Activated CD4-positive, alpha-beta T cell treated with anti-CD3 and anti-CD28 coated beads, Interleukin-2, amount 10 ng/mL, durations not matched to agents 24 days and 14 days (primary cell): ENCODE data around the gene C1orf74. TPM values are rescaled to one million over a fixed set of nuclear protein-coding genes. Genes with fewer than 3 reads are reported as not detected.

ENCODE experiments used
- DNase-seq: peaks from one replicate; pipeline ENCODE4 v3.0.0; 2022
- H3K27ac Mint-ChIP-seq: one replicate; pipeline ENCODE4 v1.8.0; 2022; ENCODE audit warnings: mild to moderate bottlenecking, mixed read lengths
- H3K27me3 Mint-ChIP-seq: one replicate; pipeline ENCODE4 v1.8.0; 2022; ENCODE audit warnings: mixed read lengths
- H3K36me3 Mint-ChIP-seq: one replicate; pipeline ENCODE4 v1.8.0; 2022; ENCODE audit warnings: low read depth, mild to moderate bottlenecking, mixed read lengths
- H3K4me1 Mint-ChIP-seq: one replicate; pipeline ENCODE4 v1.8.0; 2021; ENCODE audit warnings: mixed read lengths
- H3K4me3 Mint-ChIP-seq: one replicate; pipeline ENCODE4 v1.8.0; 2022; ENCODE audit warnings: mild to moderate bottlenecking, moderate library complexity, mixed read lengths
- H3K9me3 Mint-ChIP-seq: one replicate; pipeline ENCODE4 v1.8.0; 2021; ENCODE audit warnings: mixed read lengths
- intact Hi-C: fragments of 100-400 bp; cut with micrococcal nuclease; formaldehyde crosslinking; loops from one replicate; pipeline ENCODE4 v1.15.1; 2023
- total RNA-seq: library from RNA; stranded (reverse); gene quantifications from 2 replicates; pipeline ENCODE4 v1.2.3, GENCODE V29; 2022

Gene C1orf74
- total RNA-seq, 1 donor from 2014 or later, result 2.4 TPM

DNA sequence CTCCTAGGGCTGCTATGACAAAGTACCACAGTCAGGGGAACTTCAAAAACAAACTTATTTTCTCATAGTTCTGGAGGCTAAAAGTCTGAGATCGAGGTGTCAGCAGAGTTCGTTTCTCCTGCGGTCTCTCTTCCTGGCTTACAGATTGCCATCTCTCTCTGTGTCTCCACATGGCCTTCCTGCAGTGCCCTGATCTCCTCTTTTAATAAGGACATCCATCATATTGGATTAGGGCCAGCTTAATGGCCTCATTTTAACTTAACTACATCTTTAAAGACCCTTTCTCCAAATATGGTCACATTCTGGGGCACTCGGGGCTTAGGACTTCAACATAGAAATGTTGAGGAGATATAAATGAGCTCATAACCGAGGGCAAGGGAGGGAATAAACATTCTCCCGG, 12.2 kb downstream of the C1orf74 start:
- no peak overlapping the region for H3K4me3 Mint-ChIP-seq
- peaks cover 36% of the 10 kb centered on the region for H3K36me3 Mint-ChIP-seq
- DNase-seq, result no peak
- H3K27ac Mint-ChIP-seq, result no peak overlapping the region
- H3K4me1 Mint-ChIP-seq, result peaks cover 43% of the 10 kb centered on the region
- intact Hi-C loops, result no loop called here
- H3K27me3 Mint-ChIP-seq, result no peaks in the 10 kb centered on the region
- no peaks in the 10 kb centered on the region for H3K9me3 Mint-ChIP-seq

DNA sequence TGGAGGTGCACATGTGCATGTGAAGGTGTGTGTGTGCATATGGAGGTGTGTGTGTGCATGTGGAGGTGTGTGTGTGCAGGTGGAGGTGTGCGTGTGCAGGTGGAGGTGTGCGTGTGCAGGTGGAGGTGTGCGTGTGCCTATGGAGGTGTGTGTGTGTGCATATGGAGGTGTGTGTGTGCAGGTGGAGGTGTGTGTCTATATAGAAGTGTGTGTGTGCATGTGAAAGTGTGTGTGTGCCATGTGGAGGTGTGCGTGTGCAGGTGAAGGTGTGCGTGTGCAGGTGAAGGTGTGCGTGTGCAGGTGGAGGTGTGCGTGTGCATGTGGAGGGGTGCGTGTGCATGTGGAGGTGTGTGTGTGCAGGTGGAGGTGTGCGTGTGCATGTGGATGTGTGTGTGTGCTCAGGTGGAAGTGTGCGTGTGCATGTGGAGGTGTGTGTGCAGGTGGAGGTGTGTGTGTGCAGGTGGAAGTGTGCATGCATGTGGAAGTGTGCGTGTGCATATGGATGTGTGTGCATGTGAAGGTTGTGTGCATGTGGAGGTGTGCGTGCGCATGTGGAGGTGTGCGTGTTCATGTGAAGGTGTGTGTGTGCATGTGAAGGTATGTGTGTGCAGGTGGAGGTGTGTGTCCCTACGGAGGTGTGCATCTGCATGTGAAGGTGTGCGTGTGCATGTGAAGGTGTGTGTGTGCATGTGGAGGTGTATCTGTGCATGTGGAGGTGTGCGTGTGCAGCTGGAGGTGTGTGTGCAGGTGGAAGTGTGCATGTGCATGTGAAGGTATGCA, 13.5 kb downstream of the C1orf74 start:
- intact Hi-C loops, result no loop called here
- no peak overlapping the region for H3K27ac Mint-ChIP-seq
- no peak overlapping the region for H3K4me3 Mint-ChIP-seq
- H3K4me1 Mint-ChIP-seq, result peaks cover 46% of the 10 kb centered on the region
- peaks cover 35% of the 10 kb centered on the region for H3K36me3 Mint-ChIP-seq
- no peak for DNase-seq
- no peaks in the 10 kb centered on the region for H3K9me3 Mint-ChIP-seq
- no peaks in the 10 kb centered on the region for H3K27me3 Mint-ChIP-seq

DNA sequence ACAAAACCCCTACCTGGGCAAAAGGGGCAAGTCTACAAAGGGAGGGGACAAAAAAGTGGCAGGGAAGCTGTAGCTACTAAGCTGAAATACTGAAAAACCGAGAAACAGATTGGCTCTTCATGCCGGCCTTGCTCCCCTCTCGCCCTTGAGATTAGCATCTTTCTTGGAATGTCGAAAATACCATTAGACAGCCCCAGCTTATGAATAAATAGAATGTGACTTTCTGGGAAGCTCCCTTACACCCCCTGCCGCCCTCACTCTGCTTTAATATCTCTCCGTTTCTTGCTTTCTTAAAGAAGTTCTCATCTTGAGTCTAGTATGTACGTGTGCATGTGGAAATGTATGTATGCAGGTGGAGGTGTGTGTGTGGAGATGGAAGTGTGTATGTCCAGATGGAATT, 14.4 kb downstream of the C1orf74 start:
- H3K27me3 Mint-ChIP-seq, result no peaks in the 10 kb centered on the region
- no peak overlapping the region for H3K4me3 Mint-ChIP-seq
- peaks cover 44% of the 10 kb centered on the region for H3K4me1 Mint-ChIP-seq
- H3K27ac Mint-ChIP-seq, result no peak overlapping the region
- peaks cover 33% of the 10 kb centered on the region for H3K36me3 Mint-ChIP-seq
- intact Hi-C loops, result loop anchor here (1.0 to 5.0 kb wide), 3 partner anchors 46 to 562 kb away; no protein-coding TSS in a partner anchor
- no peaks in the 10 kb centered on the region for H3K9me3 Mint-ChIP-seq
- DNase-seq, result no peak

DNA sequence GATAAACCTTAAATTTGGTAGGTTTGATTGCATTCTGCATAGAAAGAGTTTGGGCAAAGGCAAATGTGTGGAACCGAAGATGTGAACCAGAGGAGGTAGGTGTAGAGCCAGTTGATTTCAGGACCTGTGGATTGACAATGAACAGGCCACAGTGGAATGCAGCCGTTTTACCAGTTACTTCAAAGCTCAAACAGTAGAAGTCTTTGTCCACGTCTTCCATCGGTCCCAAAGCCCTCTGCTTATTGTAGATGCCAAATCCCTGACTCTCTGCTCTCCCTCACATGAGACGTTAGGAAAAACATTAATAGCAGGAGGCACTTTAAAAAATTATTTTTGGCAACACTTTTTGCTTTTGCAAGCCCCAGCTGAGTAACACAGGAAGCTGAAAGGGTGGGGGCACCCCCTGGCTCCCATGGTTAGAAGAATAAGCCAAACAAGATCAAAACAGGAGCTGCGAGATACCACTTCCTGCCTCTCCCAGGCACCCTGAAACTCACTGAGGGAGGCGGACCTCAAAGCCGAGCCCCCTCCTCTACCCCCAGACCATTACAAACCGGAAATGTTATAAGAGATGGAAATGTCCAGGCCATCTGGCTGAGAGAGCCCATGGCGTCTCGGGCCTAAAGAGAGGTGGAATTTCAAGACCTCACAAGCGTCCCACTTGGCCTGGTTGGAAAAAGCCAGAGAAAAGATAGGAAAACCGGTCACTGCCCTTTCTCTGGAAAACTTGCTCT, 15.0 kb downstream of the C1orf74 start:
- H3K36me3 Mint-ChIP-seq, result peaks cover 31% of the 10 kb centered on the region
- intact Hi-C loops, result loop anchor here (1.0 to 5.0 kb wide), 3 partner anchors 45 to 563 kb away; no protein-coding TSS in a partner anchor
- H3K4me3 Mint-ChIP-seq, result no peak overlapping the region
- no peaks in the 10 kb centered on the region for H3K9me3 Mint-ChIP-seq
- H3K27ac Mint-ChIP-seq, result no peak overlapping the region
- DNase-seq, result peak; percentile 93
- peaks cover 39% of the 10 kb centered on the region for H3K4me1 Mint-ChIP-seq
- no peaks in the 10 kb centered on the region for H3K27me3 Mint-ChIP-seq

DNA sequence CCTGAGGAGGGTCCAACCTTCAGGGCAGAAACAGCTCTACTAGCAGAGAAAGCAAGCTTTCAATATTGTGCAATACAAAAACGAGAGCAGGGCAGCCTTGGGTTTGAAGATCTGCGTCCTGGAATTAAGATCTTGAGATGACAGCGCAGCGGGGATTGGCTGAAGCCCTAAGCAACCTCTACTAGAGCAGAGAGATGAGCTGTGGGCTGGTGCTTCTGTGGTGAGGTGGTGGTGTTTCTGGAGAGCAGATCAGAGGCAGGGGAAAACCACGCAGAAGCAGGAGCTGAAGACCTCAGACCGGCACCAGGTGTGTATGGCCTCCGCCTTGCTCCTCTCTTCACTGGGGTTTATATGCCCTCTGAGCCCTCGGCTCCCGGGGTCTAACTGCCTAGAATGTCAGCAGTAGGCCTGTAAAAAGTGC, 16.0 kb downstream of the C1orf74 start:
- no peaks in the 10 kb centered on the region for H3K9me3 Mint-ChIP-seq
- peaks cover 43% of the 10 kb centered on the region for H3K4me1 Mint-ChIP-seq
- H3K27ac Mint-ChIP-seq, result no peak overlapping the region
- DNase-seq, result peak; percentile 96
- no peak overlapping the region for H3K4me3 Mint-ChIP-seq
- intact Hi-C loops, result loop anchor here (1.0 to 5.0 kb wide), 6 partner anchors 12 to 564 kb away; partner anchors contain the start of genes C1orf74, TRAF3IP3 and UTP25
- peaks cover 35% of the 10 kb centered on the region for H3K36me3 Mint-ChIP-seq
- no peaks in the 10 kb centered on the region for H3K27me3 Mint-ChIP-seq

DNA sequence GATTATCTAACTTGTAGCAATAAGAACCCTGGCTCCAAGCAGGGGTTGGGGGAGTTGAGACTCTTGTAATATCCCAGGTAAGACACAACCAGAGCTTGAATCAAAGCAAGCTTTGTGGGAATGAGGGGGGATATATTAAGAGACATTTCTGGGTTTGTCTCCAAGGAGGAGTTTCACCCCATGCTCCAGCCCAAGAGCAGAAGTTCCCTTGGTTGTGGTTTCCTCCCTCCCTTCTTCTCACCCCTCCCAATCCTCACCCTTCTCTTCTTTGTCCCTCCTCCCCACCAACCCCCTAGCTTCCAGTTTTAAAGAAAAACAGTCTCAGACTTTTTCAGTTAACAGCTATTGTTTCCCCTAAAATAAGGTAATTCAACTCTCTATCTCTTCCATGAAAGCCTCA, 16.7 kb downstream of the C1orf74 start:
- Mint-ChIP-seq H3K9me3 (no peaks in the 10 kb centered on the region), H3K36me3 (peaks cover 42% of the 10 kb centered on the region), H3K27ac (no peak overlapping the region), H3K27me3 (no peaks in the 10 kb centered on the region), H3K4me3 (no peak overlapping the region), H3K4me1 (peaks cover 50% of the 10 kb centered on the region)
- intact Hi-C loops, result loop anchor here (1.0 to 5.0 kb wide), 6 partner anchors 11 to 565 kb away; partner anchors contain the start of genes C1orf74, TRAF3IP3 and UTP25
- peak; percentile 70 for DNase-seq

DNA sequence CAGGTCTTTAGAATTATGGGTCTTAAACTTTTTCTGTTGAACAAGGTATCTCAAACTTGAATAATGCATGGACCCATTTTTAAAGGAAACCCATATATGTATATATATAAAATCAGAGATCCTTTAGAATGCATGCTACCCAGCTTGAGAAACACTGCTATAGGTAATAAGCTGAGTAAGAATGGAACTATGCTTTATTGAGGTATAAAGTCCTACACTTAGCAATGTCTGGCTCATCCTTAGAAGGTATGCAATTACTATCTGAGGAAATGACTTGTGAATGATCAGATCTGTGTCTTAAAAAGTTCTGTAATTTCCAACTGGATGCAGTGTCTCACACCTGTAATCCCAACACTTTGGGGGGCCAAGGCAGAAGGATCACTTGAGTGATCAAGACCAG, 17.3 kb downstream of the C1orf74 start:
- Mint-ChIP-seq H3K4me1 (peaks cover 56% of the 10 kb centered on the region), H3K27ac (peak overlapping the region; percentile 46), H3K27me3 (no peaks in the 10 kb centered on the region), H3K4me3 (no peak overlapping the region), H3K36me3 (peaks cover 48% of the 10 kb centered on the region), H3K9me3 (no peaks in the 10 kb centered on the region)
- DNase-seq, result no peak
- intact Hi-C loops, result loop anchor here (5.0 kb wide), 1 partner anchor 565 kb away; no protein-coding TSS in a partner anchor

DNA sequence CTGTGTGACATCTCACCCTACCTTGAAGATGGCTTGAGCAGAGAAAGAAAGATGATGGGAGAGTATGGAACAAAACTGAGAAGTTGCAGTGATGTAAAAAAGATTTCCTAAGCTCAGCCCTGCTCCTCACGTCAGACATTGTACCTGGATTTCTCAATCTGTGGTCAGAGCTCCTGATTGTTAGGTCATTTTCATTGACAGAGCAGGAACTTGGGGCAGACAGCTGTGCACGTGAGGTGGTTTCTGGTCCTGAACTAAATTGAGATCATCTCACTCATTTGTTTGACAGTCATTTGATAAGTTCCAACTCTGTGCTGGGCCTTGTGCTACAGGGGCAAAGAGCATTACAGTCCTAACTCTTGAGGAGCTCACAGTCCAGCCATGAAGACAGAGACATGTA, 18.3 kb downstream of the C1orf74 start:
- no peak for DNase-seq
- H3K4me1 Mint-ChIP-seq, result peaks cover 66% of the 10 kb centered on the region
- no peaks in the 10 kb centered on the region for H3K9me3 Mint-ChIP-seq
- H3K27me3 Mint-ChIP-seq, result no peaks in the 10 kb centered on the region
- no peak overlapping the region for H3K4me3 Mint-ChIP-seq
- H3K36me3 Mint-ChIP-seq, result peaks cover 58% of the 10 kb centered on the region
- intact Hi-C loops, result loop anchor here (5.0 kb wide), 1 partner anchor 566 kb away; no protein-coding TSS in a partner anchor
- H3K27ac Mint-ChIP-seq, result peak overlapping the region; percentile 82

DNA sequence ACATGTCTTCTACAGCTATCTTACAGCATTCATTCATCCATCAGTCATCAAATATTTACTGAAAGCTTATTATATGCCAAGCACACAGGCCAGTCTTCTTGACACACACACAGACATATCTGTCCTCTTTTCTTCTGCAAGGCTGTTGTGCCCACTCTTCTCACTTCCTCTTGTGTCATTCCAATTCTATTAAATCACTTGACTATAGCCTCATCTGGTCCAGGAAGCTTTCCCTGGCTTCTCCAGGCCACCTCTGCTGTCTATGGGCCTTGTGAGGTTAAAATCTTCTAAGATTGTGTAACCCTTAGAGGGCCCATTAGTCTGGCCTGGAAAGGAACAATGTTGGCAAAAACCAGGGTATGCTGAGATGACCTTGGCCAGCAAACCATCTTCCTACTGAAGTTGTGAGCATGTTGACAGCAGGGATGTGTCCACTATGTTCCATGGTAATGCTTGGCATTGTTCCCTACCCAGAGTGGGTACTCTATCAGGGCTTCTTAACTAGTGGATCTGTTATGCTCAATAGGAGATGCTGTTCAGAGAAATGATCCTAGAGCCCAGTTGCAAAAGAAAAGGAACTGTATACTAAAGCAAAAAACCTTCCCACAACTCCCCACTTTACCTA, 23.2 kb downstream of the C1orf74 start:
- Mint-ChIP-seq H3K4me1 (peaks cover 67% of the 10 kb centered on the region), H3K27ac (peak overlapping the region; percentile 83), H3K27me3 (no peaks in the 10 kb centered on the region), H3K4me3 (peak overlapping the region; percentile 66), H3K36me3 (peaks cover 91% of the 10 kb centered on the region), H3K9me3 (no peaks in the 10 kb centered on the region)
- DNase-seq, result no peak
- intact Hi-C loops, result no loop called here

DNA sequence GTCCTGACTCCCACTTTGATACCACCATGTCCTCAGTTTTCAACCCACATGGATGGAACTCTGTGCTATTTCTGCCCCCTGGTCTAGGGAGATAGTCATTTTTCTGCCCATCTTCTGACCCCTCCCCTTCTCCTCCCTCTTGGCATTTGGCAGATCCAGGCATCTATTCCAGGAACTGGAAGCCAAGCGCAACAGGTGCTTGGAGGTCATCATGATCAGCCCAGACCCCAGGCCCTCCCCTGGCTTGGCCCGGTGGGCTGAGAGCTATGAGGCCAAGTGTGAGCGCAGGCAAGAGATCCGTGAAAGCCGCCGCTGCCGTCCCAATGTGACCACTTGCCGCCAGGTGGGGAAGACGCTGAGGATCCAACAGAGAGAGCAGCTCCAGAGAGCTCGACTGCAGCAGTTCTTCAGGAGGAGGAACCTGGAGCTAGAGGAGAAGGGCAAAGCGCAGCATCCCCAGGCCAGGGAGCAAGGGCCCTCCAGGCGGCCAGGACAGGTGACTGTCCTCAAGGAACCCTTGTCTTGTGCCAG, 24.5 kb downstream of the C1orf74 start:
- H3K9me3 Mint-ChIP-seq, result no peaks in the 10 kb centered on the region
- H3K36me3 Mint-ChIP-seq, result peaks cover 91% of the 10 kb centered on the region
- peak overlapping the region; percentile 94 for H3K4me3 Mint-ChIP-seq
- H3K27me3 Mint-ChIP-seq, result no peaks in the 10 kb centered on the region
- no peak for DNase-seq
- H3K27ac Mint-ChIP-seq, result peak overlapping the region; percentile 77
- H3K4me1 Mint-ChIP-seq, result peaks cover 69% of the 10 kb centered on the region
- intact Hi-C loops, result no loop called here

DNA sequence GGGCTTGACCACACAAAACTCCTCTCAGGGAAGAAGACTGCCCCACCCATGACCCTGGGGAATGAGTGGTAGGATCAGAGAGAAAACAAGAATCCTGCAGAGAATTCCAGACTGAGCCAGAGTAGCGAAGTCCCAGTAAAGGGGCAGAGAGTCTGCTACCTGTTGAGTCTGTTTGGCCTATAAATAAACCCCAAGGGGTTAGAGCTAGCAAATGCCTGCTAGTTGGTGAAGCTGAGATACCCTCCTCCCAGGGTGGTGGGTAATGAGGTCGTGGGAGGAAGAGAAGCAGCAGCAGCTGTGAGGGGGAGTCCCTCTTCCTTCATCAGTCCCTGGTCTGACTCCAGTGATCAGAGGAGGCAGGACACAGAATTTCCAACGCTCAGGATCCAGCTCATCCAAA, 26.0 kb downstream of the C1orf74 start:
- intact Hi-C loops, result no loop called here
- Mint-ChIP-seq H3K27ac (peak overlapping the region; percentile 98), H3K9me3 (no peaks in the 10 kb centered on the region), H3K36me3 (peaks cover 79% of the 10 kb centered on the region), H3K27me3 (no peaks in the 10 kb centered on the region), H3K4me1 (peaks cover 71% of the 10 kb centered on the region), H3K4me3 (peak overlapping the region; percentile 94)
- DNase-seq, result no peak

DNA sequence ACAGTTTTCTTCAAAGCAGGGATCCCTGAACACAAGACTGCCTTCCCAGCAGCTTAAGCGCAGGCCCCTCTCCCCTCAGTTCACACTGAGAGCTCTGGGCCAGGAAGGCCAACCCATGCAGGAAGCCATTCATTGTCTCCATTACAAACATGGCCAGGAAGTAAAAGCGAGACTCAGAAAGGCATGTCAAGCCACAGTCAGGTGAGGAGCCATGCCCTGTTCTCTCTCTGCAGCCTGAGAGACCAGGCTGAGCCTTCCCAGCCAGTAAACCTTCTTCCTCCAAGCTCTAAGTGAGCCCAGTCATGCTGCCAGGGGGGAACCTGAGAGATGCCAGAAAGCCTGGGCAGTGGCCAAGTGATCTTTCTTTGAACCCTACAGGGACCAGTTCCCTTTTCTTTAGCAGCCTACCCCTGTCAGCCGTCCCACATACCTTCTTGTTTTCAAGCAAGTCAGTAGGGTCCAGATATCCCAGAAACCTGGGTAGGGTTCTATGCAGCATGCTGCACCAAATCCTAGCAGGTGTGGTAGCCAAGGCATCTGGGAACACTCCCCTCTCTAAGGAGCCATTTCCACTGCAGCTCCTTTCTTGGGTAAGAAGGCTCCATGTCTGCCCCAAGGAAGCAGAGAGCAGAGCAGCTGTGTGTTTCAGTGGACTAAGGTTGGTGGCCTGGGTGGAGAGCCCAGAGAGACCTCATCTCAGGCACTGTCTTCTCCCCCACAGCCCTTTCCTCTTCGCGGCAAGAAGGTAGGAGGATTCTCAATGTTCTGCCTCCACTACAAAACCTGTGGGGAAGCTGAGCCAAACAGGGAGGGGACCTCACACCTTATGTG, 27.5 kb downstream of the C1orf74 start:
- H3K27ac Mint-ChIP-seq, result peak overlapping the region; percentile 98
- DNase-seq, result peak; percentile 86
- intact Hi-C loops, result loop anchor here (1.0 kb wide), 3 partner anchors 11 to 70 kb away; partner anchors contain the start of genes C1orf74 and UTP25
- no peaks in the 10 kb centered on the region for H3K27me3 Mint-ChIP-seq
- peaks cover 69% of the 10 kb centered on the region for H3K4me1 Mint-ChIP-seq
- peak overlapping the region; percentile 94 for H3K4me3 Mint-ChIP-seq
- no peaks in the 10 kb centered on the region for H3K9me3 Mint-ChIP-seq
- H3K36me3 Mint-ChIP-seq, result peaks cover 63% of the 10 kb centered on the region
